ENCODE measurements around the gene SNX6.

SNX6 gene

DNA sequence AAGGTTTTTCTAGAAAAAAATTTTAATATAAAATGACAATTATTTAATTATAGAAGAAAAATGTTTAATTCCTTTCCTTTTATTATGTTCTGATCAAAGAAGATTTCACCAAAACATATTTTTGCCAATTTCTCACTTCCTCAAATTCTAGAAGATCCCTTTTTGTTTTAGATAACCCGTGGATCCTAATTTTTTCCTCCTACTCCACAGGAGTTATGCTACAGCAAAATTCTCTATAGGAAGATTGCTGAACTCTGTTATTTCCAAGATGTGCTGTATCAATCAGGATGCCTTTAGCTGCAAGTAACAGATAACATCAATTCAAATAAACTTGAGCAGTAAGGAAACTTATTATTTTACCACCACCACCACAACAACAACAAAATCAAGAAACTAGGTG lies 3.8 kb upstream of the SNX6 start:
- H3K9ac ChIP-seq (ENCODE audit: low read depth, low read length), result no peak overlapping the region
- no peaks in the 10 kb centered on the region; the same call in 1 of the 2 replicates for H3K36me3 ChIP-seq (ENCODE audit: insufficient read depth, low read length)
- peaks cover 14% of the 10 kb centered on the region for H3K4me1 ChIP-seq (ENCODE audit: insufficient read depth, low read length)
- ATAC-seq (ENCODE audit: insufficient read depth, low read depth) (no peak), DNase-seq (no peak)
- H2AFZ ChIP-seq (ENCODE audit: low read depth, low read length), result no peak overlapping the region; the same call in 1 of the 2 replicates
- H3K27ac ChIP-seq (ENCODE audit: low read length), result no peak overlapping the region
- no peaks in the 10 kb centered on the region for H3K9me3 ChIP-seq (ENCODE audit: insufficient read depth, low read length, severe bottlenecking)
- no peak overlapping the region for H3K4me3 ChIP-seq (ENCODE audit: low read depth in 1 of 2, low read length in 2 of 2)
- no peak for TF ChIP-seq EZH2 (IDR thresholded peaks at IDR 0.05; ENCODE audit: borderline replicate concordance, low read depth, low read length, severe bottlenecking)
- TF ChIP-seq, protein P1, sequence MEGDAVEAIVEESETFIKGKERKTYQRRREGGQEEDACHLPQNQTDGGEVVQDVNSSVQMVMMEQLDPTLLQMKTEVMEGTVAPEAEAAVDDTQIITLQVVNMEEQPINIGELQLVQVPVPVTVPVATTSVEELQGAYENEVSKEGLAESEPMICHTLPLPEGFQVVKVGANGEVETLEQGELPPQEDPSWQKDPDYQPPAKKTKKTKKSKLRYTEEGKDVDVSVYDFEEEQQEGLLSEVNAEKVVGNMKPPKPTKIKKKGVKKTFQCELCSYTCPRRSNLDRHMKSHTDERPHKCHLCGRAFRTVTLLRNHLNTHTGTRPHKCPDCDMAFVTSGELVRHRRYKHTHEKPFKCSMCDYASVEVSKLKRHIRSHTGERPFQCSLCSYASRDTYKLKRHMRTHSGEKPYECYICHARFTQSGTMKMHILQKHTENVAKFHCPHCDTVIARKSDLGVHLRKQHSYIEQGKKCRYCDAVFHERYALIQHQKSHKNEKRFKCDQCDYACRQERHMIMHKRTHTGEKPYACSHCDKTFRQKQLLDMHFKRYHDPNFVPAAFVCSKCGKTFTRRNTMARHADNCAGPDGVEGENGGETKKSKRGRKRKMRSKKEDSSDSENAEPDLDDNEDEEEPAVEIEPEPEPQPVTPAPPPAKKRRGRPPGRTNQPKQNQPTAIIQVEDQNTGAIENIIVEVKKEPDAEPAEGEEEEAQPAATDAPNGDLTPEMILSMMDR (IDR thresholded peaks at IDR 0.05; ENCODE audit: borderline replicate concordance, extremely low read depth, low read length, poor library complexity, severe bottlenecking), result no peak
- no peak overlapping the region for H3K4me2 ChIP-seq (ENCODE audit: insufficient read depth, low read length)
- H3K79me2 ChIP-seq (ENCODE audit: insufficient read depth, low read length), result peaks cover 12% of the 10 kb centered on the region
- no peaks in the 10 kb centered on the region for H4K20me1 ChIP-seq (ENCODE audit: insufficient read depth, low read length)
- H3K27me3 ChIP-seq (ENCODE audit: insufficient read depth, low read length, poor library complexity), result no peaks in the 10 kb centered on the region

DNA sequence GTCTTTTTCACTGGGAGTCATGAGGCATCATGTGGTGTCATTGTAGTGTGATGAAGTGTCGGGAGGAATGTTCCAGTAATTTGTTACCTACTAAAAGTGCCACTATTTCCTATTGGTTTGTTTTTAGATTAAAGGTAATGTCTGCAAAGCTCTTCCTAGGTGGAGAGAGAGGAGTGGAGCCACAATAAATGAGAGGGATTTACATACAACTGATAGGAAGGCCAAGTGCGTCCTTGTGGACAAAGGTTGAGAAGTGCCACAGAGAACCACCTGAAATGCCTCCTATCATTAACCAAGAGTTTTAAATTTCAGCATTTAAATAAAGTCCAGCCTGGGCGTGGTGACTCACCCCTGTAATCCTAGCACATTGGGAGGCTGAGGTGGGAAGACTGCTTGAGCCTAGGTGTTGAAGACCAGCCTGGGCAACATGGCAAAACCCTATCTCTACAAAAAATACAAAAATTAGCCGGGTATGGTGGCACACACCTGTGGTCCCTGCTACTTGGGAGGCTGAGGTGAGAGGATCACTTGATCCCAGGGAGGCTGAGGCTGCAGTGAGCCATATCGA lies 2.5 kb upstream of the SNX6 start:
- H3K27ac ChIP-seq (ENCODE audit: low read length), result no peak overlapping the region
- H4K20me1 ChIP-seq (ENCODE audit: insufficient read depth, low read length), result no peaks in the 10 kb centered on the region
- H3K36me3 ChIP-seq (ENCODE audit: insufficient read depth, low read length), result no peaks in the 10 kb centered on the region; the same call in 1 of the 2 replicates
- DNase-seq (no peak), ATAC-seq (ENCODE audit: insufficient read depth, low read depth) (no peak)
- H3K4me1 ChIP-seq (ENCODE audit: insufficient read depth, low read length), result peaks cover 26% of the 10 kb centered on the region
- TF ChIP-seq EZH2 (IDR thresholded peaks at IDR 0.05; ENCODE audit: borderline replicate concordance, low read depth, low read length, severe bottlenecking), result no peak
- TF ChIP-seq, protein P1 (IDR thresholded peaks at IDR 0.05; ENCODE audit: borderline replicate concordance, extremely low read depth, low read length, poor library complexity, severe bottlenecking), result no peak
- H3K9me3 ChIP-seq (ENCODE audit: insufficient read depth, low read length, severe bottlenecking), result no peaks in the 10 kb centered on the region
- H3K4me3 ChIP-seq (ENCODE audit: low read depth in 1 of 2, low read length in 2 of 2), result no peak overlapping the region
- H3K27me3 ChIP-seq (ENCODE audit: insufficient read depth, low read length, poor library complexity), result no peaks in the 10 kb centered on the region
- no peak overlapping the region for H3K4me2 ChIP-seq (ENCODE audit: insufficient read depth, low read length)
- no peak overlapping the region for H3K9ac ChIP-seq (ENCODE audit: low read depth, low read length)
- peaks cover 23% of the 10 kb centered on the region for H3K79me2 ChIP-seq (ENCODE audit: insufficient read depth, low read length)
- no peak overlapping the region for H2AFZ ChIP-seq (ENCODE audit: low read depth, low read length)

DNA sequence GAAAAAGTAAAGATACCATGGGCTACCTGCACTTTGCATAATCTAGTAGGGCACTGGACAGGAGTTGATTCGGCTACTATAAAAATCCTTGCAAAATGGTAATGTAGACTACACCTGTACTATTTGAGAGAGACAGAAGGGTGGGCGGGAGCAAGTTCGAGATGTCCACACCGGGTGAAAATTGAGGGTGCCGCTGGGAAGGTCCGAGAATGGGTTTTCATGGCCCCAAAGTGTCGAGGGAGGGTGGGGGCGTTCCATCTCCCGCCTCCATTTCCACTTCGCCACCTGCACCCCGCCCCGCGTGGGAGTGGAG lies 648 bp downstream of the SNX6 start:
- Histone ChIP-seq H3K9me3 (ENCODE audit: insufficient read depth, low read length, severe bottlenecking) (no peaks in the 10 kb centered on the region), H3K4me2 (ENCODE audit: insufficient read depth, low read length) (peak overlapping the region; percentile 94), H2AFZ (ENCODE audit: low read depth, low read length) (peak overlapping the region; percentile 95), H3K27me3 (ENCODE audit: insufficient read depth, low read length, poor library complexity) (no peaks in the 10 kb centered on the region), H3K4me3 (ENCODE audit: low read depth in 1 of 2, low read length in 2 of 2) (peak overlapping the region; percentile 79 to 83), H3K27ac (ENCODE audit: low read length) (peak overlapping the region; percentile 88), H3K36me3 (ENCODE audit: insufficient read depth, low read length) (peaks cover under 1% of the 10 kb centered on the region), H4K20me1 (ENCODE audit: insufficient read depth, low read length) (no peaks in the 10 kb centered on the region; the same call in 1 of the 2 replicates), H3K4me1 (ENCODE audit: insufficient read depth, low read length) (peaks cover 26% of the 10 kb centered on the region), H3K9ac (ENCODE audit: low read depth, low read length) (peak overlapping the region; percentile 95), H3K79me2 (ENCODE audit: insufficient read depth, low read length) (peaks cover 51% of the 10 kb centered on the region)
- ATAC-seq (ENCODE audit: insufficient read depth, low read depth) (no peak), DNase-seq (no peak)
- TF ChIP-seq, protein P1 (IDR thresholded peaks at IDR 0.05; ENCODE audit: borderline replicate concordance, extremely low read depth, low read length, poor library complexity, severe bottlenecking), result no peak
- TF ChIP-seq EZH2 (IDR thresholded peaks at IDR 0.05; ENCODE audit: borderline replicate concordance, low read depth, low read length, severe bottlenecking), result no peak

Data from DND-41 (cell line).